H1 (cell line): ENCODE measurements around the gene SCGB1D4. TPM values are rescaled to one million over a fixed set of nuclear protein-coding genes. Genes with fewer than 3 reads are reported as not detected.

Experiments used
- CTCF ChIA-PET: fragments of 300-600 bp; sonication (Branson Sonifier 250); formaldehyde crosslinking; loops from one replicate; lab custom pipeline; 2021; ENCODE audit not compliant: partially characterized antibody; lab: Charles Lee
- POLR2A ChIA-PET: fragments of 300-600 bp; sonication (Branson Sonifier 250); formaldehyde crosslinking; loops from one replicate; lab custom pipeline; 2021; ENCODE audit warnings: inconsistent platforms; ENCODE audit not compliant: partially characterized antibody; lab: Charles Lee
- DNase-seq, 2 experiments: peaks; one replicate each; pipeline versions ENCODE4 v3.0.0 to v3.0.0-alpha.2; 2010 to 2022; ENCODE audit warnings: low spot score in 2 of 2, low read depth in 1 of 2, mixed read lengths in 1 of 2
- FAIRE-seq: peaks from 2 replicates; lab custom pipeline; 2011; peaks lifted over from hg19 to GRCh38; lab: Jason Lieb, UNC
- H2AFZ ChIP-seq: 2 replicates; pipeline ENCODE4 v1.8.1; 2012; ENCODE audit warnings: low read length, inconsistent platforms
- H2AK5ac ChIP-seq: 2 replicates; pipeline ENCODE4 v1.6.1; 2013; ENCODE audit warnings: low read depth, low read length
- H2BK120ac ChIP-seq: replicated peaks from 2 replicates; pipeline ENCODE3; 2013; ENCODE audit warnings: low read depth, low read length, inconsistent platforms
- H2BK12ac ChIP-seq: 2 replicates; pipeline ENCODE4 v1.6.1; 2013; ENCODE audit warnings: low read depth, low read length
- H2BK15ac ChIP-seq: 2 replicates; pipeline ENCODE4 v1.6.1; 2013; ENCODE audit warnings: low read length
- H2BK20ac ChIP-seq: 2 replicates; pipeline ENCODE4 v1.6.1; 2013; ENCODE audit warnings: low read length
- H2BK5ac ChIP-seq: 2 replicates; pipeline ENCODE4 v1.6.1; 2013; ENCODE audit warnings: low read depth, low read length
- H3K14ac ChIP-seq: 2 replicates; pipeline ENCODE4 v1.6.1; 2013; ENCODE audit warnings: inconsistent platforms; ENCODE audit not compliant: insufficient read length
- H3K18ac ChIP-seq: 2 replicates; pipeline ENCODE4 v1.6.1; 2013; ENCODE audit warnings: low read length; ENCODE audit errors: extremely low read depth
- H3K23ac ChIP-seq: 2 replicates; pipeline ENCODE4 v1.6.1; 2013; ENCODE audit warnings: inconsistent platforms; ENCODE audit not compliant: insufficient read length
- H3K23me2 ChIP-seq: 2 replicates; pipeline ENCODE4 v1.6.1; 2013; ENCODE audit warnings: low read depth, low read length
- H3K27ac ChIP-seq: 2 replicates; pipeline ENCODE4 v1.6.1; 2011; ENCODE audit warnings: low read depth, low read length, inconsistent platforms
- H3K27me3 ChIP-seq, 4 experiments: replicated peaks in 1 of 4; 1 replicate in 1 of 4; 2 replicates in 3 of 4; pipeline versions ENCODE4 v1.6.1 to v1.8.1; 2011 to 2013; ENCODE audit warnings: low read length in 3 of 4, mild to moderate bottlenecking in 3 of 4, inconsistent platforms in 2 of 4, mixed read lengths in 2 of 4, moderate library complexity in 1 of 4; ENCODE audit not compliant: control insufficient read depth in 3 of 4, insufficient read depth in 3 of 4; ENCODE audit errors: extremely low read depth in 1 of 4
- H3K36me3 ChIP-seq, 4 experiments: 2 replicates each; pipeline versions ENCODE4 v1.6.1 to v1.8.1; 2011 to 2013; ENCODE audit warnings: mild to moderate bottlenecking in 4 of 4, low read length in 3 of 4, moderate library complexity in 2 of 4, control low read depth in 1 of 4, inconsistent platforms in 1 of 4; ENCODE audit not compliant: insufficient read depth in 4 of 4, control insufficient read depth in 2 of 4
- H3K4ac ChIP-seq: replicated peaks from 2 replicates; pipeline ENCODE3; 2013; ENCODE audit warnings: low read length, low read depth, mixed read lengths, inconsistent platforms; ENCODE audit not compliant: insufficient read length
- H3K4me1 ChIP-seq, 4 experiments: replicated peaks in 1 of 4; 1 replicate in 1 of 4; 2 replicates in 3 of 4; pipeline versions ENCODE4 v1.6.1 to v1.8.1; 2011 to 2013; ENCODE audit warnings: low read length in 3 of 4, inconsistent platforms in 2 of 4, mixed read lengths in 1 of 4; ENCODE audit not compliant: insufficient read depth in 4 of 4, control insufficient read depth in 3 of 4
- H3K4me2 ChIP-seq, 2 experiments: 2 replicates each; pipeline versions ENCODE4 v1.6.1 to v1.8.1; 2011 to 2013; ENCODE audit warnings: low read depth in 2 of 2, low read length in 2 of 2, control low read depth in 1 of 2, inconsistent platforms in 1 of 2, mild to moderate bottlenecking in 1 of 2; ENCODE audit not compliant: insufficient read depth in 1 of 2
- H3K4me3 ChIP-seq, 4 experiments: fragments of 200-600, 300-600 bp in 1 of 4; sonication (generic), shearing (Covaris generic), sonication (Bioruptor Twin) in 1 of 4; 2 replicates each; pipeline versions ENCODE4 v1.5.1 to v1.8.1; 2011 to 2016; ENCODE audit warnings: low read length in 4 of 4, low read depth in 3 of 4, control low read depth in 2 of 4, inconsistent platforms in 2 of 4, mild to moderate bottlenecking in 2 of 4, mixed read lengths in 1 of 4, moderate library complexity in 1 of 4; ENCODE audit not compliant: insufficient read depth in 2 of 4; ENCODE audit errors: extremely low read depth in 1 of 4
- H3K56ac ChIP-seq: replicated peaks from 2 replicates; pipeline ENCODE3; 2013; ENCODE audit warnings: low read depth, mild to moderate bottlenecking, mixed read lengths, low read length, inconsistent platforms; ENCODE audit not compliant: insufficient read length
- H3K79me1 ChIP-seq: 2 replicates; pipeline ENCODE4 v1.6.1; 2013; ENCODE audit warnings: low read depth, low read length, control low read depth
- H3K79me2 ChIP-seq, 2 experiments: 2 replicates each; pipeline versions ENCODE4 v1.6.1 to v1.8.1; 2012 to 2013; ENCODE audit warnings: low read length in 2 of 2, mild to moderate bottlenecking in 2 of 2, inconsistent platforms in 1 of 2; ENCODE audit not compliant: insufficient read depth in 2 of 2, control insufficient read depth in 1 of 2
- H3K9ac ChIP-seq, 4 experiments: replicated peaks in 1 of 4; 1 replicate in 1 of 4; 2 replicates in 3 of 4; pipeline versions ENCODE4 v1.6.1 to v1.8.1; 2011 to 2013; ENCODE audit warnings: low read depth in 3 of 4, low read length in 3 of 4, control low read depth in 2 of 4, mild to moderate bottlenecking in 2 of 4, moderate library complexity in 2 of 4, inconsistent platforms in 1 of 4; ENCODE audit errors: extremely low read depth in 1 of 4
- H3K9me3 ChIP-seq, 2 experiments: 2 replicates each; pipeline versions ENCODE4 v1.6.1 to v1.8.1; 2012 to 2013; ENCODE audit warnings: mild to moderate bottlenecking in 2 of 2, moderate library complexity in 2 of 2, control low read depth in 1 of 2, inconsistent platforms in 1 of 2, low read depth in 1 of 2, low read length in 1 of 2, mixed read lengths in 1 of 2; ENCODE audit not compliant: insufficient read depth in 2 of 2
- H4K20me1 ChIP-seq, 2 experiments: replicated peaks in 1 of 2; 2 replicates each; pipeline versions ENCODE3 to v1.8.1; 2011 to 2013; ENCODE audit warnings: inconsistent platforms in 2 of 2, low read length in 2 of 2, mild to moderate bottlenecking in 1 of 2; ENCODE audit not compliant: insufficient read depth in 2 of 2, control insufficient read depth in 1 of 2
- H4K5ac ChIP-seq: 2 replicates; pipeline ENCODE4 v1.6.1; 2013; ENCODE audit warnings: low read length, low read depth, mixed read lengths, inconsistent platforms; ENCODE audit not compliant: insufficient read length
- H4K8ac ChIP-seq: 2 replicates; pipeline ENCODE4 v1.8.0; 2013; ENCODE audit warnings: mild to moderate bottlenecking, moderate library complexity, low read length, inconsistent platforms; ENCODE audit not compliant: insufficient read depth; ENCODE audit errors: extremely low read depth
- H4K91ac ChIP-seq: replicated peaks from 2 replicates; pipeline ENCODE3; 2013; ENCODE audit warnings: low read length, mixed read lengths, inconsistent platforms; ENCODE audit not compliant: insufficient read length
- CBX5 ChIP-seq: fragments of 300-800, 300-1000 bp; sonication (generic); IDR thresholded peaks from 2 replicates; pipeline ENCODE4 v1.7.1; 2016; ENCODE audit warnings: antibody characterized with exemption, low read length, low read depth
- CHD2 ChIP-seq: IDR thresholded peaks from 2 replicates; pipeline ENCODE4 v1.6.1; 2012; ENCODE audit warnings: low read length, improper control_type of control experiment
- CREB1 ChIP-seq: IDR thresholded peaks from 2 replicates; pipeline ENCODE4 v1.6.1; 2012; ENCODE audit warnings: inconsistent platforms
- GABPA ChIP-seq: IDR thresholded peaks from 2 replicates; pipeline ENCODE4 v1.6.1; 2011; ENCODE audit warnings: mild to moderate bottlenecking, low read length, moderate library complexity, borderline replicate concordance; ENCODE audit not compliant: insufficient read depth
- HDAC2 ChIP-seq, 2 experiments: fragments of 300-600 bp in 1 of 2; sonication (generic) in 1 of 2; IDR thresholded peaks; 2 replicates each; pipeline ENCODE4 v1.6.1; 2011 to 2012; ENCODE audit warnings: low read depth in 2 of 2, low read length in 2 of 2, mild to moderate bottlenecking in 2 of 2, moderate library complexity in 2 of 2, borderline replicate concordance in 1 of 2, inconsistent platforms in 1 of 2
- HDAC6 ChIP-seq: IDR thresholded peaks from one replicate; pipeline ENCODE4 v1.7.1; 2012; ENCODE audit warnings: low read depth, mild to moderate bottlenecking, inconsistent platforms, low read length, moderate library complexity
- POLR2AphosphoS5 ChIP-seq: IDR thresholded peaks from 2 replicates; pipeline ENCODE4 v1.6.1; 2011; ENCODE audit warnings: low read depth, low read length
- SAP30 ChIP-seq: fragments of 300-600 bp; sonication (generic); IDR thresholded peaks from 2 replicates; pipeline ENCODE4 v1.7.1; 2012; ENCODE audit warnings: low read length, moderate library complexity, mild to moderate bottlenecking, inconsistent platforms; ENCODE audit not compliant: insufficient read depth, insufficient replicate concordance
- SIN3A ChIP-seq, 2 experiments: IDR thresholded peaks in 1 of 2; conservative IDR thresholded peaks in 1 of 2; 2 replicates each; pipeline ENCODE4 v1.6.1; 2011 to 2012; ENCODE audit warnings: low read length in 2 of 2, improper control_type of control experiment in 1 of 2, low read depth in 1 of 2, mild to moderate bottlenecking in 1 of 2
- SIX5 ChIP-seq: IDR thresholded peaks from 2 replicates; pipeline ENCODE4 v1.6.1; 2011; ENCODE audit warnings: mild to moderate bottlenecking, low read depth, low read length
- SP1 ChIP-seq: IDR thresholded peaks from 2 replicates; pipeline ENCODE4 v1.6.1; 2011; ENCODE audit warnings: low read depth, low read length
- SP4 ChIP-seq: IDR thresholded peaks from 2 replicates; pipeline ENCODE4 v1.6.1; 2012; ENCODE audit warnings: low read length, inconsistent platforms
- TAF7 ChIP-seq: optimal IDR thresholded peaks from 2 replicates; pipeline ENCODE3; 2011; ENCODE audit warnings: low read depth, mild to moderate bottlenecking, inconsistent platforms, low read length, moderate library complexity, borderline replicate concordance
- TEAD4 ChIP-seq: IDR thresholded peaks from 2 replicates; pipeline ENCODE4 v1.6.1; 2012; ENCODE audit warnings: low read depth, low read length, inconsistent platforms, mixed read lengths
- YY1 ChIP-seq: IDR thresholded peaks from 2 replicates; pipeline ENCODE4 v1.6.1; 2011; ENCODE audit warnings: low read depth, mild to moderate bottlenecking, low read length
- WGBS, 2 experiments: shearing (Covaris generic) in 1 of 2; methylation state at CpG; one replicate each; pipeline versions ENCODE4 v1.1.6 to v1.1.7; 2013 to 2015; ENCODE audit warnings: low lambda C conversion rate in 2 of 2, mixed read lengths in 2 of 2, inconsistent platforms in 1 of 2, low coverage in 1 of 2, missing lambda C conversion rate in 1 of 2; ENCODE audit not compliant: insufficient replicate concordance in 2 of 2, insufficient coverage in 1 of 2, insufficient read length in 1 of 2; ENCODE audit errors: extremely low coverage in 1 of 2, missing lambda C conversion rate in 1 of 2; 5-methylcytosine and 5-hydroxymethylcytosine counted together
- polyA plus RNA-seq, 7 experiments: library from polyadenylated mRNA; depleted of rRNA in 3 of 7; stranded (reverse) in 5 of 7; unstranded in 2 of 7; fragments of >200 nt in 5 of 7; fragments of 200-250 nt in 2 of 7; gene quantifications; 1 replicate in 5 of 7; 2 replicates in 1 of 7; 4 replicates in 1 of 7; pipeline versions ENCODE4 v1.2.1 to v1.2.3, GENCODE V29; 2011 to 2013; ENCODE audit warnings: missing spikeins in 2 of 7, mixed read lengths in 2 of 7
- total RNA-seq: library from RNA; stranded (reverse); fragmentation: NEBNext Ultra II Directional; extraction: Animal tissue kit (Norgen Biotek cat#: 25700); gene quantifications from 2 replicates; pipeline ENCODE4 v1.2.1, GENCODE V29; 2021

The SCGB1D4 gene
- total and polyA plus RNA-seq, 2 of the 8 experiments (the other 6 are each of a cell fraction or from before 2014, with no cell fraction given) = not detected

DNA sequence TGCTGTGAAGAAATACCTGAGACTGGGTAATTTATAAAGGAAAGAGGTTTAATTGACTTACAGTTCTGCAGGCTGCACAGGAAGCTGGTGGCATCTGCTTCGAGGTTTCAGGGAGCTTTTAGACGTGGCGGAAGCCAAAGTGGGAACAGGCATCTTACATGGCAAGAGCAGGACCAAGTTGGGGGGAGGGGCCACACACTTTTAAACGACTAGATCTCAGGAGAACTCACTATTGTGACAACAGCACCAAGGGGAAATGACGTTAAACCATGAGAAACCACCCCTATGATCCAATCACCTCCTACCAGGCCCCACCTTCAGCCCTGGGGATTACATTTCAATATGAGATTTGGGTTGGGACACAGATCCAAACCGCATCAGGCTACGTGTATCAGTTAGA, 11.1 kb upstream of the SCGB1D4 start:
- H3K27ac ChIP-seq = no peak overlapping the region
- no peaks in the 10 kb centered on the region for H3K36me3 ChIP-seq
- no peak for DNase-seq
- no peak for FAIRE-seq
- no peak overlapping the region for H4K8ac ChIP-seq
- no peak overlapping the region for H3K4me3 ChIP-seq
- no peak overlapping the region for H2AFZ ChIP-seq
- H3K18ac ChIP-seq = no peak overlapping the region
- H3K4me1 ChIP-seq = peaks cover 0 to 2% (median 0%) of the 10 kb centered on the region in 4 experiments; a peak in 3 of 7 replicates
- no peak overlapping the region for H2AK5ac ChIP-seq
- POLR2A ChIA-PET = no interaction called here
- H3K27me3 ChIP-seq = no peaks in the 10 kb centered on the region
- H3K9ac ChIP-seq = no peak overlapping the region
- H3K14ac ChIP-seq = no peak overlapping the region
- H2BK20ac ChIP-seq = no peak overlapping the region
- H2BK12ac ChIP-seq = no peak overlapping the region
- no peak overlapping the region for H2BK15ac ChIP-seq
- H4K5ac ChIP-seq = no peak overlapping the region
- H3K23ac ChIP-seq = no peak overlapping the region
- H2BK120ac ChIP-seq = no peak overlapping the region
- H2BK5ac ChIP-seq = no peak overlapping the region
- H3K4ac ChIP-seq = no peak overlapping the region
- no peak overlapping the region for H3K4me2 ChIP-seq
- no peaks in the 10 kb centered on the region for H3K79me2 ChIP-seq
- H4K20me1 ChIP-seq = no peaks in the 10 kb centered on the region
- no peaks in the 10 kb centered on the region for H3K79me1 ChIP-seq
- H4K91ac ChIP-seq = no peak overlapping the region
- H3K23me2 ChIP-seq = no peaks in the 10 kb centered on the region
- no peak overlapping the region for H3K56ac ChIP-seq
- WGBS, 2 experiments = 90% methylated on average over 7 of the region's 7 CpGs; no CpG with 5 or more reads in 1 of the 2 experiments
- CTCF ChIA-PET = interaction anchor here (0.8 to 4.4 kb wide), 12 partner anchors 9 to 106 kb away, joined by 3 to 27 read pairs (median 4); partner anchors contain the start of genes SCGB1D2 and SCGB1D4
- no peaks in the 10 kb centered on the region for H3K9me3 ChIP-seq
- TF ChIP-seq SP4 (no peak), HDAC6 (no peak), HDAC2 (IDR thresholded peaks at IDR 0.05; ENCODE audit: borderline replicate concordance in 1 of 2, low read depth in 2 of 2, low read length in 2 of 2) (no peak), SIX5 (no peak), CHD2 (no peak), SIN3A (conservative IDR thresholded peaks at IDR 0.05 in 1 of 2, IDR thresholded peaks at IDR 0.05 in 1 of 2; ENCODE audit: low read depth in 1 of 2, low read length in 2 of 2) (no peak), GABPA (no peak), CREB1 (no peak), TEAD4 (no peak), POLR2AphosphoS5 (no peak), SP1 (no peak), TAF7 (no peak), YY1 (no peak), CBX5 (no peak), SAP30 (no peak)
